ENCODE results near the gene ROPN1L.

The ROPN1L gene

DNA sequence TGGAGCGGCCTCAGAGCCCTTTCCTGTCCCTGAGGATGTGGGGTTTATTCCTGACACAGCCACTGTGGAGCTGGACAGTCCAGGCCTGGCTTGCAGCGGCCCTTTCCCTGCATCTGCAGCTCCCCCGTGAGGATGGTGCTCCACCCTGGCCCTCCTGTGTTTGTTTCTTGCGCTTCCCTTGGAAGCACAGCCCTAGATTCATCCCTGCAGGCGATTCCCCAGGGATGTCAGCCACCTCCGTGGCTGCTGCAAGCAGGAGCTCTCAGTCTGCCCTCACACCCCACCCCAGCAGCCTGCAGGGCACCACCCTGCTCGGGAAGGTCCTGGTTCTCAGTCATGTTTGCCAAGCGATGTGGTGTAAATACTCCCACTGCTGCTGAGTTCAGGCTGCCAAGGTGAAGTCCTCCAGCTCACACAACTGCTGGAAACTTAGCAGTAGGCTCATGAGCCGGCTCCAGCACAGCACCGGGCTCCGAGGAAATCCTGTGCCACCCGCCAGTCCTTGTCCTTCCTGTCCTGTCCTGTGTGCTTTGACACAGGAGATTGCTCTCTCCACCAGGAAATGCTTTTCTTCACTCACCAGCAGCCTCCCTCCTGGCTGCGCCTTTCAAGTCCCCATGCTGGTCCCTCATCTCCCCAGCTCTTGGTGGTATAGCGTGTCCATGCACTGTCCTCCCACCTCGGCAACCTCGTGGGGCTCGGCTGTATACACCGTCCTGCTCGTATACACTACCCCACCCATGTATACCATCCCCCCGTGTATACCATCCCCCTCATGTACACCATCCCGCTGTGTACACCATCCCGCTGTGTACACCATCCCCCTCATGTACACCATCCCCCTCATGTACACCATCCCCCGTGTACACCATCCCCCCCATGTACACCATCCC is 16.2 kb downstream of the ROPN1L start:
- DNase-seq (ENCODE audit: low read depth in 1 of 2, low spot score in 1 of 2), result no peak

DNA sequence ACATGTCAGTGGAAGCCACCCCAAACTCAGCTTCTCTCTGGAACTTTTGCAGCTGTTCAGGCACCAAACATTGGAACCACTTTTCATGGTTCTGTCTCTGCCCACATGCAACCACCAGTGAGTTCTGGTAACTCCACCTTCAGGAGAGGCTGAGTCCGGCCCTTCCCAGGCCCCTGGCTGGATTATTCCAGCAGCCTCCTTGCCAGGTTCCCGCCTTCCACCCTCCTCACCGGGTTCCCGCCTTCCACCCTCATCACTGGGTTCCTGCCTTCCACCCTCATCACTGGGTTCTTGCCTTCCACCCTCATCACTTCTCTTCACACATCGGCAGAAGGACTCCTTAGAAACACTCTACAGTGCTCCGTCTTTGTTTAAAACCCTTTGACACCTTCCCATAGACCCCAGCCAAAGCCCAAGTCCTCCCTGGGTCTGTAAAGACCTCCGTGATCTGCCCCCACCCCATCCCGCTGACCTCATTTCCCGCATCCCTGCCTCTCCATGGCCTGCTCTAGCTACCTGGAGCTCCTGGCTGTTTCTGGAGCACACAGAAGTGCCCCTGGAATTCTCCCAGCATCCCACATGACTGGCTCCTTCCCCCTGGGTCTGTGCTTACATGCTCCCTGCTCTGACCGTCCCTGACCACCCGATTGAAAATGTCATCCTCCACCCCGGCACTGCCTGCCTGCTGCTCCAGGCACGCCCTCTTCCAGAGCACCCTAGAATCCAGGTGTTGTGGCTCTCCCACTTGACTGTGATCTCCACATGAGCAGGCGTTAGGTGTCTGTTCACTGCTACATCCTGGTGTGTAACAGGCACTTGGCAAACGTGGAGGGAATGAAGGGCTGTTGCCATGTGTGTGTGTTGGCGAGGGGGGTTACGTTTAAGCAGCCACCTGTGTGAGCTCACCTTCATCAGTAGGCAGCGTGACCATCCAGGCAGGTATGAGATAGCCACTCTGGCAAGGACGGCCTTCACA is 17.7 kb downstream of the ROPN1L start:
- DNase-seq (ENCODE audit: low read depth in 1 of 2, low spot score in 1 of 2), result no peak

- DNase-seq (ENCODE audit: low read depth in 1 of 2, low spot score in 1 of 2), result no peak
Observed at GRCh38 chr5:10460252-10460906, 18.7 kb downstream of the ROPN1L start.

- no peak for DNase-seq (ENCODE audit: low read depth in 1 of 2, low spot score in 1 of 2)
Observed at GRCh38 chr5:10461041-10461440, 19.4 kb downstream of the ROPN1L start.

- DNase-seq (ENCODE audit: low read depth in 1 of 2, low spot score in 1 of 2), result no peak
Observed at GRCh38 chr5:10461904-10462555, 20.4 kb downstream of the ROPN1L start.

GRCh38 chr5:10463566-10463965 is 21.9 kb downstream of the ROPN1L start:
- no peak for DNase-seq (ENCODE audit: low read depth in 1 of 2, low spot score in 1 of 2)

GRCh38 chr5:10464173-10464572 is 22.5 kb downstream of the ROPN1L start:
- no peak for DNase-seq (ENCODE audit: low read depth in 1 of 2, low spot score in 1 of 2)

DNA sequence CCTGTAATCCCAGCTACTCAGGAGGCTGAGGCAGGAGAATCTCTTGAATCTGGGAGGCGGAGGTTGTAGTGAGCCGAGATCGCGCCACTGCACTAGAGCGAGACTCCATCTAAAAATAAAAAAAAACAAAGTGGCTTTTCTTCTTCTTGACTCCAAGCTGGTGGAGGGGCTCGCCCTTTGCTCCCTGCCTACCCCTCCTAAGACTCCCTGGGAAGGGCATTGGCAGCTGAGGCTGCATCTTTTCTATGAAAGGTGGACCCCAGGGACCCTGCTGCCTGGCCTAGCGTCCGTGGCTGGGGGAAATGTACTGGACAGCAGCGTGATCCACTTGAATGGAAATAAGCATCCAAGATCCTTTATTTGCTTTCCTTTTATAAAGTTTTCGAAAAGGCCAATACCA is 24.0 kb downstream of the ROPN1L start:
- no peak for DNase-seq (ENCODE audit: low read depth in 1 of 2, low spot score in 1 of 2)

DNA sequence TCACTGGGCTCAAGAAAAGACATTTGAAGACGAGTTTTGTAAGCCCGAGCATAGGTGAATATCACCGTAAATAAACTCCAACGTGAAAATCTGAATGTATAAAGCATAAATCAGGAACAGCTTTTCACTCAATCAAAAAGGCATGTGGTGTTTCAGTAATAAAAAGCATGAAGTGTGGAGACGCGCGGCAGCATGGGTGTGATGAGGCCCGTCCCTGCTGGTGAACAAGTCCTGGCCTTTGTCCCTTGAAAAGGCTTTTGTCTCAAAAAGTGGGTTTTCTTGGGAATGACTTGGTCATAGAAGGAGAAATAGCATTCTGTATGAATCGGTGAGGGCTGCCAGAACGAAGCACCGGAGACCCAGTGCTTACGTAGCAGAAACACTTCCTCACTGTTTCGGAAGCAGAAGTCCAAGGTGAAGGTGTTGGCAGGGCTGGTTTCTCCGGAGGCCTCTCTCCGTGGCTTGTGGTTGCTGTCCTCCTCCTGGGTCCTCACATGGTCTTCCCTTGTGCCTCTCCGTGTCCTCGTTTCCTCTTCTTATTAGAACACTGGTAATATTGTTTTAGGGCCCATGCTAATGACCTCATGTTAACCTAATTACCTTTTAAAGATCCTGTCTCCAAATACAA is 24.9 kb downstream of the ROPN1L start:
- DNase-seq (ENCODE audit: low read depth in 1 of 2, low spot score in 1 of 2), result no peak

DNA sequence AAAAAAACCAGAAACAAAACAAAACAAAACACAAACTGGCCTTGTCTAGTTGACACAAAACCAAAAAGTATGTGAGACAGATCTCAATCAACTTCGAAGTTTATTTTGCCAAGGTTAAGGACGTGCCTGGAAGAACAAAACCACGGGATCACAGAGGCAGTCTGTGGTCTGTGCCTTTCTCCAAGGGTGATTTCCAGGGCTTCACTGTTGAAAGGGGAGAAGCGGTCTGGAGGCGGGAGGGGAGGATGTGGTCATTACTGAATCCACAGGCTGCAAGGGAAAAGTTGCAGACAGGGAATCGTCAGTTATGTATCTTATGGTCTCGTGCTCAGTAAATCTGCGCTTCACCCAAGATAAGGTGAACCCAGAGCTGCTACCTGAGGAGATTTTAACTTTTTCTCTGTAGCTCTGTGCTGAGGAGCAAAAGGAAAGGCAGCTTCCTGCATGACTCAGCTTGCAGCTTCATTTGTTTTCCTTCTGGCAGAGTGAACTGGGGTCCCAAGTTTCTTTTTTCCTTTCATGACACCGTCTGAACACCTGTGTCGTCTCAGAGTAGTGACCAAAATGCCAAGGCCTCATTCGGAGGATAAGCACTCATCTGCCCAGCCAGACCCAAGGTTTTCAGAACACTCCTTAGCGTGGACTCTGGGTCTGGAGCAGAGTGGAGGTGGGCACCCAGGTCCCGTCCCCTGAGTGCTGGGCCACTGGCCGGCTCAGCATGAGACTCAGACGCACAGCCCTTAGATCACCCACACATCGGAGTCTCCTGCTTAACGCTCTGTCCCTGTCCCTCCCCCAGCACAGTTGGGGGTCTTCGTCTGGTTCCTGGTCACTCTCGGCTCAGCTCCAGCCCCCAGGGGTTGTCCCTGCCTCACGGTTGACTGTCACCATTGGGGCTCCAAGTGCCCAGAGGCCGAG is 25.9 kb downstream of the ROPN1L start:
- no peak for DNase-seq (ENCODE audit: low read depth in 1 of 2, low spot score in 1 of 2)

- no peak for DNase-seq (ENCODE audit: low read depth in 1 of 2, low spot score in 1 of 2)
Observed at GRCh38 chr5:10468256-10468655, 26.6 kb downstream of the ROPN1L start.

GRCh38 chr5:10469253-10470050 is 27.8 kb downstream of the ROPN1L start:
- DNase-seq (ENCODE audit: low read depth in 1 of 2, low spot score in 1 of 2), result no peak

- DNase-seq (ENCODE audit: low read depth in 1 of 2, low spot score in 1 of 2), result no peak
Observed at GRCh38 chr5:10470669-10471068, 29.0 kb downstream of the ROPN1L start.

GRCh38 chr5:10471677-10472076 is 30.0 kb downstream of the ROPN1L start:
- no peak for DNase-seq (ENCODE audit: low read depth in 1 of 2, low spot score in 1 of 2)

GRCh38 chr5:10474521-10475075 is 32.9 kb downstream of the ROPN1L start:
- no peak for DNase-seq (ENCODE audit: low read depth in 1 of 2, low spot score in 1 of 2)

- no peak for DNase-seq (ENCODE audit: low read depth in 1 of 2, low spot score in 1 of 2)
Observed at GRCh38 chr5:10475931-10476676, 34.4 kb downstream of the ROPN1L start.

DNA sequence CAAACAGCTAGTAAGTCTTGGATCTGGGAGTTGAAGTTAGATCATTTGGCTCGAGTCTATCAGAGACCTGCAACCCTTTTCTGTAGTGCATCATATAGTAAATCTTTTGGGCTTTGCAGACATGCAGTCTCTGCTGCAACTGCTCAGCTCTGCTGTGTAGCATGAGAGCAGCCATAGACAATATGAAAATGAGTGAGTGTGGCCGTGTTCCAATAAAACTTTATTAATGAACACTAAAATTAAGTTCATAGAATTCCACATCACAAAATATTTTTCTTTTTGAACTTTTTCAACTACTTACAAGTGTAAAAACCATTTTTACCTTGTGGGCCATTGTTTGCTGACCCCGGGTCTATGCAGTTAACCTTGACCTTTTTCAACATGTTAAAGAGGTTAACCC is 35.2 kb downstream of the ROPN1L start:
- DNase-seq (ENCODE audit: low read depth in 1 of 2, low spot score in 1 of 2), result no peak

DNA sequence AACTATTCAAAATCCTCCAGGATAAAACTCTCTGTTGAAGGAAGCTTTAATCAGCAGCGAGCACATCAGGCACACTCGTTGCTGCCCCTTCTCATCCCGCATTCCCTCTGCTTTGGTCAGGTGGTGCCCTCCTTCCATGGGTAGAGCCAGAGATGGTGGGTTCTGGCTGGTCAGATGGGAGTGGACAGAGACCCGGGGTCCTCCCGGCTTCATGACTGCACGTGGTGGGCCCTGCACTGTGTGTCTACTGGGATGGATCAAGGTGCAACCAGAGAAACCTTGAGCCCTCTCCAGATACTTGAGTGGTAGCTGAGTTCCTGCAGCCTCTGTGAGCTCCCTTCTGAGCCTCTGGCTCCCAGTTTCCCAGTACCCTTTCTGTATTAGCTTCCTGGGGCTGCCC is 36.3 kb downstream of the ROPN1L start:
- no peak for DNase-seq (ENCODE audit: low read depth in 1 of 2, low spot score in 1 of 2)

Data from activated CD4-positive, alpha-beta T cell treated with anti-CD3 and anti-CD28 coated beads, Interleukin-2, amount 50 U/mL, for 24 hours (primary cell).